Measurements from ENCODE around the gene MYO1F. TPM values are rescaled to one million over a fixed set of nuclear protein-coding genes. Genes with fewer than 3 reads are reported as not detected.

The MYO1F gene
- total RNA-seq, 2 experiments from 2014 or later, result 66.7 to 67.4 TPM

GRCh38 chr19:8584965-8585893 is 8.0 kb upstream of the MYO1F start:
- no peak for ATAC-seq (ENCODE audit: poor library complexity)
- H3K27ac ChIP-seq (ENCODE audit: low read depth in 1 of 2, low read length in 2 of 2), result no peak overlapping the region
- POLR2A ChIA-PET, result no interaction called here

GRCh38 chr19:8580710-8581281 is 3.6 kb upstream of the MYO1F start:
- no peak overlapping the region for H3K27ac Mint-ChIP-seq
- intact Hi-C loops (cut with DNase I, micrococcal nuclease), result loop anchor here (1.0 to 10.0 kb wide), 8 partner anchors 37 to 226 kb away; partner anchors contain the start of gene MARCHF2 (in 1 of the 2)

More at GRCh38 chr19:8584965-8585893, 8.0 kb upstream of the MYO1F start:
- H3K4me3 ChIP-seq (ENCODE audit: low read length), result no peak overlapping the region
- no peaks in the 10 kb centered on the region for H3K36me3 ChIP-seq (ENCODE audit: insufficient read depth, low read length)
- Mint-ChIP-seq H3K36me3 (ENCODE audit: low read depth) (peaks cover 7% of the 10 kb centered on the region), H3K27ac (no peak overlapping the region), H3K4me1 (ENCODE audit: low read depth) (peaks cover 5% of the 10 kb centered on the region), H3K4me3 (no peak overlapping the region), H3K9me3 (no peaks in the 10 kb centered on the region), H3K27me3 (no peaks in the 10 kb centered on the region)
- CTCF ChIA-PET, result interaction anchor here (1.7 kb wide), 1 partner anchor 172 kb away, joined by 3 read pairs; the partner anchor contains the start of gene MARCHF2
- intact Hi-C loops (cut with DNase I, micrococcal nuclease), result loop anchor here (5.0 to 10.0 kb wide), 2 partner anchors 32 to 230 kb away; no protein-coding TSS in a partner anchor
- TF ChIP-seq CTCF (IDR thresholded peaks at IDR 0.05), result no peak
- no peaks in the 10 kb centered on the region for H3K27me3 ChIP-seq (ENCODE audit: control insufficient read depth in 1 of 2, insufficient read depth in 2 of 2, low read length in 2 of 2)
- no peaks in the 10 kb centered on the region for H3K9me3 ChIP-seq (ENCODE audit: control insufficient read depth in 1 of 2, insufficient read depth in 1 of 2, low read length in 2 of 2)
- peaks cover 10% of the 10 kb centered on the region for H3K4me1 ChIP-seq (ENCODE audit: insufficient read depth, low read length)
- no peak for DNase-seq

More at GRCh38 chr19:8580710-8581281, 3.6 kb upstream of the MYO1F start:
- Mint-ChIP-seq H3K4me1 (ENCODE audit: low read depth) (peaks cover 30% of the 10 kb centered on the region), H3K27me3 (no peaks in the 10 kb centered on the region), H3K4me3 (no peak overlapping the region), H3K36me3 (ENCODE audit: low read depth) (no peaks in the 10 kb centered on the region), H3K9me3 (no peaks in the 10 kb centered on the region)
- Histone ChIP-seq H3K27me3 (ENCODE audit: control insufficient read depth in 1 of 2, insufficient read depth in 2 of 2, low read length in 2 of 2) (no peaks in the 10 kb centered on the region), H3K36me3 (ENCODE audit: insufficient read depth, low read length) (no peaks in the 10 kb centered on the region), H3K4me3 (ENCODE audit: low read length) (no peak overlapping the region), H3K27ac (ENCODE audit: low read depth in 1 of 2, low read length in 2 of 2) (no peak overlapping the region), H3K4me1 (ENCODE audit: insufficient read depth, low read length) (peaks cover 54% of the 10 kb centered on the region), H3K9me3 (ENCODE audit: control insufficient read depth in 1 of 2, insufficient read depth in 1 of 2, low read length in 2 of 2) (no peaks in the 10 kb centered on the region)
- ChIA-PET CTCF (interaction anchor here (0.5 to 5.0 kb wide), 38 partner anchors 10 to 668 kb away, joined by 3 to 46 read pairs (median 5); partner anchors contain the start of genes HNRNPM, MARCHF2 and ZNF414), POLR2A (interaction anchor here (0.5 to 7.0 kb wide), 8 partner anchors 10 to 94 kb away, joined by 3 to 185 read pairs (median 7); partner anchors contain the start of gene ZNF414)
- DNase-seq (peak; percentile 78 to 94 (median 86)), ATAC-seq (ENCODE audit: poor library complexity) (peak; percentile 69)
- peak; percentile 100 for TF ChIP-seq CTCF (IDR thresholded peaks at IDR 0.05)
